ENCODE data around the gene TMEM273. TPM values are rescaled to one million over a fixed set of nuclear protein-coding genes. Genes with fewer than 3 reads are reported as not detected.

TMEM273 gene
- total and polyA plus RNA-seq, 2 of the 4 experiments (the other 2 are of a cell fraction), result not detected

- CTCF ChIA-PET, result interaction anchor here (0.9 kb wide), 1 partner anchor 11 kb away, joined by 3 read pairs; no protein-coding TSS in a partner anchor
- dilution Hi-C loops (cut with HindIII; ENCODE audit: low sequenced_read_pairs, unreplicated experiment) (no loop called here), in situ Hi-C loops (cut with MboI; ENCODE audit: low sequenced_read_pairs) (no loop called here), intact Hi-C loops (cut with micrococcal nuclease) (no loop called here)
- ATAC-seq (ENCODE audit: low read depth), result no peak
- no peak overlapping the region for H4K8ac ChIP-seq (ENCODE audit: low read depth in 2 of 2, low read length in 2 of 2)
- H2AK9ac ChIP-seq (replicated peaks; ENCODE audit: low read depth, low read length, poor library complexity), result no peak overlapping the region
- H3K18ac ChIP-seq (ENCODE audit: low read depth, low read length), result no peak overlapping the region
- no peak overlapping the region for H3K23ac ChIP-seq (ENCODE audit: low read depth, low read length)
- no peak for DNase-seq
- H3K9ac ChIP-seq (ENCODE audit: low read depth, low read length), result no peak overlapping the region
- POLR2A ChIA-PET (ENCODE audit: unreplicated experiment), result no interaction called here
- H2BK5ac ChIP-seq (ENCODE audit: low read depth, low read length, poor library complexity, severe bottlenecking), result no peak overlapping the region
- H2BK15ac ChIP-seq (ENCODE audit: low read depth, low read length), result no peak overlapping the region
- H2AFZ ChIP-seq (replicated peaks; ENCODE audit: low read length, poor library complexity), result no peak overlapping the region
- no peaks in the 10 kb centered on the region for H3K27me3 ChIP-seq (ENCODE audit: control insufficient read depth, insufficient read depth, low read length)
- no peak overlapping the region for H4K5ac ChIP-seq (ENCODE audit: low read depth, low read length)
- H3K4me3 ChIP-seq (ENCODE audit: insufficient read depth, low read depth, low read length), result no peak overlapping the region
- no peak overlapping the region for H3K4me2 ChIP-seq (ENCODE audit: low read depth, low read length)
- H3K9me3 ChIP-seq (ENCODE audit: control insufficient read depth, insufficient read depth, low read length), result no peaks in the 10 kb centered on the region
- peaks cover 14% of the 10 kb centered on the region for H3K9me1 ChIP-seq (ENCODE audit: insufficient read depth, low read length)
- peaks cover 8% of the 10 kb centered on the region for H3K4me1 ChIP-seq (ENCODE audit: control insufficient read depth, insufficient read depth, low read length)
- no peak overlapping the region for H2BK120ac ChIP-seq (ENCODE audit: low read depth, low read length)
- H3K4ac ChIP-seq (ENCODE audit: low read depth, low read length), result no peak overlapping the region
- no peak overlapping the region for H3K56ac ChIP-seq (ENCODE audit: extremely low read depth, insufficient read depth, low read length)
- H4K91ac ChIP-seq (ENCODE audit: insufficient read depth, low read depth, low read length), result no peak overlapping the region
- H3K14ac ChIP-seq (replicated peaks; ENCODE audit: low read depth, low read length), result no peak overlapping the region
- no peak overlapping the region for H2AK5ac ChIP-seq (ENCODE audit: low read depth, low read length)
- H2BK20ac ChIP-seq (ENCODE audit: low read depth, low read length), result no peak overlapping the region
- WGBS, 2 experiments (ENCODE audit: extremely low coverage in 2 of 2, insufficient read length in 1 of 2), result 80% methylated on average over 1 of the region's 4 CpGs; no CpG with 5 or more reads in 1 of the 2 experiments
- no peak for TF ChIP-seq BHLHE40 (IDR thresholded peaks at IDR 0.05; ENCODE audit: low read depth, low read length)
- TF ChIP-seq FOS (IDR thresholded peaks at IDR 0.05; ENCODE audit: low read depth, low read length), result no peak
- TF ChIP-seq CEBPB (IDR thresholded peaks at IDR 0.05; ENCODE audit: low read depth, low read length), result no peak
- no peak for TF ChIP-seq POLR2A (IDR thresholded peaks at IDR 0.05; ENCODE audit: low read depth, low read length)
- no peak for TF ChIP-seq NFE2L2 (IDR thresholded peaks at IDR 0.05; ENCODE audit: low read depth, low read length)
- no peak for TF ChIP-seq ELK1 (IDR thresholded peaks at IDR 0.05; ENCODE audit: borderline replicate concordance, low read depth, low read length)
- no peak for TF ChIP-seq RFX5 (IDR thresholded peaks at IDR 0.05; ENCODE audit: low read depth, low read length)
- no peak for TF ChIP-seq RAD21 (IDR thresholded peaks at IDR 0.05; ENCODE audit: low read length)
- TF ChIP-seq CHD1 (IDR thresholded peaks at IDR 0.05; ENCODE audit: low read depth, low read length), result no peak
- TF ChIP-seq RCOR1 (IDR thresholded peaks at IDR 0.05; ENCODE audit: insufficient replicate concordance, low read length), result no peak
- H4K20me1 ChIP-seq (ENCODE audit: insufficient read depth, low read length), result no peaks in the 10 kb centered on the region
- H3K79me1 ChIP-seq (ENCODE audit: low read depth in 1 of 2, low read length in 2 of 2), result no peaks in the 10 kb centered on the region
- no peak overlapping the region for H3K27ac ChIP-seq (ENCODE audit: insufficient read depth, low read length)
- H3K36me3 ChIP-seq (ENCODE audit: control insufficient read depth, insufficient read depth, low read length), result no peaks in the 10 kb centered on the region
- BruUV-seq (replicated peaks), result no TSS peak
Measured at GRCh38 chr10:49172061-49172776, 16.0 kb downstream of the TMEM273 start.
